G401 (cell line): ENCODE data around the gene ICAM3. TPM values are rescaled to one million over a fixed set of nuclear protein-coding genes. Genes with fewer than 3 reads are reported as not detected.
A peak's percentile ranks its signal among the peaks of the same experiment; 100 is the strongest.

ENCODE experiments used
- DNase-seq: peaks from one replicate; pipeline ENCODE4 v3.0.0-alpha.2; 2015; ENCODE audit warnings: low spot score
- in situ Hi-C: cut with HindIII; loops from 2 replicates; pipeline ENCODE4 v1.10.0; 2016; ENCODE audit warnings: low sequenced_read_pairs, mixed read lengths
- total RNA-seq: library from RNA; depleted of rRNA; stranded (reverse); fragments of >200 nt; shearing (Covaris generic); gene quantifications from 2 replicates; pipeline ENCODE4 v1.2.3, GENCODE V29; 2014

ICAM3 gene
- total RNA-seq, 1 experiment from 2014 or later, result 23.8 TPM

- DNase-seq, result no peak
- in situ Hi-C loops, result no loop called here
These were observed 13.7 kb downstream of the ICAM3 start for GRCh38 chr19:10325732-10326131.

GRCh38 chr19:10321874-10322835, 17.3 kb downstream of the ICAM3 start:
- no peak for DNase-seq
- in situ Hi-C loops, result no loop called here

- no peak for DNase-seq
- in situ Hi-C loops, result no loop called here
These were observed 18.0 kb downstream of the ICAM3 start for GRCh38 chr19:10321417-10321797.

- DNase-seq, result no peak
- in situ Hi-C loops, result no loop called here
These were observed 18.6 kb downstream of the ICAM3 start for GRCh38 chr19:10320602-10321416.

- no peak for DNase-seq
- in situ Hi-C loops, result no loop called here
These were observed 20.4 kb downstream of the ICAM3 start for GRCh38 chr19:10318807-10319682.

GRCh38 chr19:10317857-10318462, 21.5 kb downstream of the ICAM3 start:
- no peak for DNase-seq
- in situ Hi-C loops, result no loop called here

- in situ Hi-C loops, result no loop called here
These were observed 22.2 kb downstream of the ICAM3 start for GRCh38 chr19:10317045-10317856.

GRCh38 chr19:10316229-10317044, 23.0 kb downstream of the ICAM3 start:
- in situ Hi-C loops, result no loop called here
- DNase-seq, result no peak

More at GRCh38 chr19:10317045-10317856, 22.2 kb downstream of the ICAM3 start:
- DNase-seq, result no peak

- peak; percentile 86 for DNase-seq
- in situ Hi-C loops, result no loop called here
These were observed 23.8 kb downstream of the ICAM3 start, which contains the start of gene FDX2 for GRCh38 chr19:10315335-10316214. FDX2 (minus strand) TSS chr19:10316015; CDS start chr19:10315996, 19 bp downstream.

- in situ Hi-C loops, result no loop called here
- no peak for DNase-seq
These were observed 30.0 kb downstream of the ICAM3 start, which contains the start of gene ZGLP1 for GRCh38 chr19:10309423-10309822. ZGLP1 (minus strand) TSS chr19:10309815.

- DNase-seq, result no peak
- in situ Hi-C loops, result no loop called here
These were observed 33.1 kb downstream of the ICAM3 start for GRCh38 chr19:10306327-10306726.

- in situ Hi-C loops, result no loop called here
- DNase-seq, result no peak
These were observed 34.2 kb downstream of the ICAM3 start for GRCh38 chr19:10305139-10305806.

- DNase-seq, result no peak
- in situ Hi-C loops, result no loop called here
These were observed 39.6 kb downstream of the ICAM3 start for GRCh38 chr19:10299545-10300458.

- in situ Hi-C loops, result no loop called here
- no peak for DNase-seq
These were observed 43.4 kb downstream of the ICAM3 start for GRCh38 chr19:10295847-10296591.
